DMS 273 (cell line): ENCODE results near the gene CAPN13.

Experiments used
- DNase-seq: peaks from one replicate; lab custom pipeline; 2025; ENCODE audit not compliant: unreplicated experiment; lab: John Stamatoyannopoulos, UW

The CAPN13 gene

GRCh38 chr2:30706534-30707303 is 100.5 kb downstream of the CAPN13 start:
- peak; percentile 84 for DNase-seq

GRCh38 chr2:30705711-30706533 is 101.3 kb downstream of the CAPN13 start:
- no peak for DNase-seq

DNA sequence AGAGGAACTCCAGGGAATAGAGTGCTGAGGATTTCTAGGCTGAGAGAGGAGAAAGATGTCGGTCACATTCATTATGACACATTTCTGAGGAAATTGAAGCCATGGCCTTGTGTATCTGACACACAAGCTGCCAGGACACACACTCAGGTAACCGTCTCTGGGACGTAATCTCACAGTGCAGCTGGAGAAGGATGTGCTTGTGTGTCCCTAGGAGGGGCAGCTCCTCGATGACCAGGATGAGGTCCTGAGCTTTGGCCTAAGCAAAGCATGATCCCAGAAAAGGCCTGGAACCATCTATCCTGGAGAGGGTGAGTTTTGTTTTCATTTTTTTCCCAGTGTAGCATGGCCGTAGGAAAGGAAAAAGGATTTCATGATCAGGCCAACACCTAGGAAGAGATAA is 102.2 kb downstream of the CAPN13 start:
- DNase-seq = no peak

DNA sequence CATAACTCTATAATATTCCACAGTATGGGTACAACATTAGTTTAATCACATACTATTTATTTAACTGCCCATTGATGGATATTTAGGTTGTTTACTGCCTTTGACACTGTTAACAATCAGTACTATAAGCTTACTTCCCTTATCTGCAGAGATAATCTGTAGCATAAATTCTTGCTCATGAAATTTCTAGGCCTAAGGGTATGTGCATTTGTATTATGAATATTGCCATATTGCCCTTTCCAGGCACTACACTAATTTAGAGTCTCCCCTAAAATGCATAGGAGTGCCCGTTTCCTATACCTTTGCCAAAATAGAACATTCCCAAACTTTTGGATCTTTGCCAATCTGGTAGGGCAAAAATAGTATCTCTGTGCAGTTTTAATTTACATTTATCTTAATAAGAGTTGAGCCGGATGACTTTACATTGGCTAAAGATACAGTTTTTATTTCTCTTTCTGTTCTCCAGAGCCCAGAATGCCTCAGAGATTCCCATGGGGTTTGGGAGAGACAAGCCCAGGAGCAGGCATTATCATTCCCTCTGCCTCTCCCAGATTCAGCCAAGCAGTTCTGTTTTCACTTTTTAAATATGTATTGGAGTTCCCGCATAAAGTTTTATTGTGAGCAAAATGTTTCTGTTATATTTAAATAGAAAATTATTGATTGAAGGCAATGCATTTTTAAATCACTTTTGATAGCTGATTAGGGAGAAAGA is 102.8 kb downstream of the CAPN13 start:
- no peak for DNase-seq

- no peak for DNase-seq
Observed at GRCh38 chr2:30702694-30703093, 104.6 kb downstream of the CAPN13 start.

DNA sequence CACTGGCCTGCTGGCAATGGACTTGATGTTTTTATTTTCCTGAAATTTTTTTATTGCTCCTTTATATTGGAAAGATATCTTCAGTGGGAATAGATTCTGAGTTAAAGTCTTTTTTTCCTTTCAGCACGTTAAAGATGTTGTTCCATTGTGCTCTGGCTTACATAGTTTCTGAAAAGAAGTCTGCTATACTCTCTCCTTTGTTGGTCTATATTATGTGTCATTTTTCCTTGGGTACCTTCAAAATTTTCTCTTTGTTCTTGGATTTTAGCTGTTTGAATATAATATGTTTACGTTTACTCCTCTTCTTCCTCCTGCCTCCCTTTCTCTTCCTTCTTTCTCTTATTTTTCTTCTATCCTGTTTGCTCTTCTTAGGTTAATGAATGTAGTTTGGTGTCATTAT is 105.5 kb downstream of the CAPN13 start:
- DNase-seq = no peak

GRCh38 chr2:30697242-30698103 is 109.8 kb downstream of the CAPN13 start:
- peak; percentile 13 for DNase-seq

GRCh38 chr2:30695749-30696148 is 111.5 kb downstream of the CAPN13 start:
- no peak for DNase-seq

DNA sequence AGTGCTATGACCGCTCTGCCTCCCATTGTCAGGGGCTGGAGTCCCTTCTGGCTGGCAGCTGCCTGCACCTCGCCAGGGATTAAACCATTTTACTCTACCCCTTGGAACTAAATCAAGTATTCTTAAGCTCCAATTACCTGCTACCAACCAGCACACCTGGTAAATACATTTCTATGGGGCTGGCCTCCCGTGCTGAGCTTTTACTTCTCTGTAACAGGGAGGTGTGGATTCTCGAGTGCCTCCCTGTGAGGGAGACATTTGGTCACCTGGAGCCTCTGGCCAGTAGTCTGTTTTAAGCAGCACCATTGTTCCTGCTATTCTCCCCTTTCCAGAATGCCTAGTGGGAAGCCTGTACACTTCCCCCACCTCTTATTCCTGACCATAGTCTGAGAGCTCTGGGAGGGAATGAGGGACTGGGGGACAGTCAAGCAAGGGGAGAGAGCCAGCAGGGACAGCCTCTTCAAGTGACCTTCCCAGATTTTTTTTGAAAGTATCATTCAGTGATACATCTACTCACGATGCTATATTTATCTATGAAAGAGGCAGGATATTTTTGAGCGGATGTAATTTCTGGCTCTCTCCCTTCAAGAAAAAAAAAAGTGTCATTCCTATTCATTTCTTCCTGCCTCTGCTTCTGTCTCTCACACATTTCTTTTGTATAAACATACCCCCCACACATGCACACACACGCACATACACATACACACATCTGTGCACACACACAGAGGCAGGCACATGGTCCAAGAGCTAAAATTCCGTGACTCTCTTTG is 112.8 kb downstream of the CAPN13 start:
- DNase-seq = no peak

GRCh38 chr2:30693821-30694281 is 113.4 kb downstream of the CAPN13 start:
- DNase-seq = no peak

DNA sequence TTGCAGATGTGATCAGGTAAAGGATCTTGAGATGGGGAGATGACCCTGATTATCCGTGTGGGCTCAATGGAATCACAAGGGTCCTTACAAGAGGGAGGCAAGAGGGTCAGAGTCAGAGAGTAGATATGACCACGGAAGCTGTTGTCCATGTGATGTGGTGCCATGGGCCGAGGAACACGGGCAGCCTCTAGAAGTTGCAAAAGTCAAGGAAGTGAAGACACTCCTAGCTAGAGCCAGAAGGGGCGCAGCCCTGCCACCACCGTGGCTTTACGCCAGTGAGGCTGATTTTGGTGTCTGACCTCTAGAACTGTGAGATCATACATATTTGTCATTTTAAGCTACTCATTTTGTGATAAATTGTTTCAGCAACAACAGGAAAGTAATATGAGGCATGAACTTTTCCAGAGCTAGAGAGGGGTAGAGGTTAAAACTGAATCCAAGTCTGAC is 114.4 kb downstream of the CAPN13 start:
- DNase-seq = no peak

GRCh38 chr2:30691948-30692828 is 115.1 kb downstream of the CAPN13 start:
- DNase-seq = no peak

GRCh38 chr2:30691091-30691947 is 115.9 kb downstream of the CAPN13 start:
- no peak for DNase-seq

GRCh38 chr2:30690126-30690561 is 117.1 kb downstream of the CAPN13 start:
- DNase-seq = no peak

GRCh38 chr2:30689496-30690125 is 117.6 kb downstream of the CAPN13 start:
- no peak for DNase-seq

DNA sequence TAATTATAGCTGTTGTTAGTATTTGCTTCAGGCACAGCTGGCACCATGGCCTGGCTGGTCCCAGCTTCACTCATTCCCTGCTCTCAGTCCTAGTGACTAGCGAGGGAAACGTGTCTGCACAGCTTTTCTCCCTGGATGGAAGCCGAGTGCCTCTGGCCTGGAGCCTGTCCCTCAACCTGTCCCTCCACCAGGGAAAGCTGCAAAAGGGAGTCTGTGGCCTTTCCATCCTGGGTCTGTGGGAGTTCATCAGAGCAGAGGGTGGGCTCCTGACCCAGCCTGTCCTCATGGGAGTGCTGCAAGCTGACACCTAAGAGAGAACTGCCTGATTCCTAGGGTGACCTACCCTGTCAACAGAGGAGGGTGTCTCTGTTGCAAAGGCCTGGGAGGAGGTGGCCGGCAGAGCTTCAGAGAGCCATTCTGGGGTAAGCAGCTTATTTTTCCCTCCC is 118.3 kb downstream of the CAPN13 start:
- DNase-seq = peak; percentile 82

- DNase-seq = no peak
Observed at GRCh38 chr2:30686669-30687068, 120.6 kb downstream of the CAPN13 start.
